ENCODE data around the gene RANGAP1.

Gene RANGAP1

DNA sequence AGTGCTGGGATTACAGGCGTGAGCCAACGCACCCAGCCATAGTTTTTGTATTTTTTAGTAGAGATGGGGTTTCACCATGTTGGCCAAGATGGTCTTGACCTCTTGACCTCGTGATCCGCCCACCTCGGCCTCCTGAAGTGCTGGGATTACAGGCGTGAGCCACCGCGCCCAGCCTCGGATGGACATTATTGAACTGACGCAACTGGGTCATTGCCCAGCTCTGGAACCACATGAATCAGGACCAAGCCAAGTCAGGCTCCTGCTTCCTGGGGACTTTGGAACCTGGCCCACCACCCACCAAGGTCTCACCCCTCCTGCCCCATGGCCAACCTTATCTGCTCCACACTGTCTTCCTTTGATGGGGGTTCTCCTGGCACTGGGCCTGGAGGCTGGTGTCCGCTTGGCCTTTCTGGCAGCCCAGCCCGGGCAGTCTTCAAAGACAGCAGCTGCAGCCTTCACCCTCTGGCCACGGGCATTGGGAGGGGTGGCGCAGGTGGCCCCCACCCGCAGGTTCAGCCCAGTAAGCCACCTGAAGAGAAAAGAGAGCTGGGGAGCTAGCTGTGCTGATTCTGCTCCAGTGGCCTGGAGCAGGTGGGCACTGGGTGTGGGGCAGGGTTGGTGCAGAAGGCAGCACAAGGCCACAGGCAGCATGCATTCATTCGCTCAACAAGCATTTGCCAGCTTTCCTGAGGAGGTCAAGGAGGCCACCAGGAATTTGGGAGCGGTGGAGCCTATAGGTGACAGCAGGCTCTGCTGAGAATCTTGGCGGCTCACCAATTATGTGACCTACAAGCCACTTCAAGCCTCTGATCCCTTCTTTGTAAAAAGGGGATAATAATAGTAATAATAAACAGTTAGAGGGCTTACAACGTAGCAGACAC, 50.9 kb downstream of the RANGAP1 start:
- TF ChIP-seq EZH2 (IDR thresholded peaks at IDR 0.05; ENCODE audit: borderline replicate concordance, low read depth, low read length, severe bottlenecking) = no peak
- TF ChIP-seq, protein P1, sequence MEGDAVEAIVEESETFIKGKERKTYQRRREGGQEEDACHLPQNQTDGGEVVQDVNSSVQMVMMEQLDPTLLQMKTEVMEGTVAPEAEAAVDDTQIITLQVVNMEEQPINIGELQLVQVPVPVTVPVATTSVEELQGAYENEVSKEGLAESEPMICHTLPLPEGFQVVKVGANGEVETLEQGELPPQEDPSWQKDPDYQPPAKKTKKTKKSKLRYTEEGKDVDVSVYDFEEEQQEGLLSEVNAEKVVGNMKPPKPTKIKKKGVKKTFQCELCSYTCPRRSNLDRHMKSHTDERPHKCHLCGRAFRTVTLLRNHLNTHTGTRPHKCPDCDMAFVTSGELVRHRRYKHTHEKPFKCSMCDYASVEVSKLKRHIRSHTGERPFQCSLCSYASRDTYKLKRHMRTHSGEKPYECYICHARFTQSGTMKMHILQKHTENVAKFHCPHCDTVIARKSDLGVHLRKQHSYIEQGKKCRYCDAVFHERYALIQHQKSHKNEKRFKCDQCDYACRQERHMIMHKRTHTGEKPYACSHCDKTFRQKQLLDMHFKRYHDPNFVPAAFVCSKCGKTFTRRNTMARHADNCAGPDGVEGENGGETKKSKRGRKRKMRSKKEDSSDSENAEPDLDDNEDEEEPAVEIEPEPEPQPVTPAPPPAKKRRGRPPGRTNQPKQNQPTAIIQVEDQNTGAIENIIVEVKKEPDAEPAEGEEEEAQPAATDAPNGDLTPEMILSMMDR (IDR thresholded peaks at IDR 0.05; ENCODE audit: borderline replicate concordance, extremely low read depth, low read length, poor library complexity, severe bottlenecking) = no peak
- Histone ChIP-seq H3K79me2 (ENCODE audit: insufficient read depth, low read length) (no peaks in the 10 kb centered on the region), H3K27ac (ENCODE audit: low read length) (no peak overlapping the region)

DNA sequence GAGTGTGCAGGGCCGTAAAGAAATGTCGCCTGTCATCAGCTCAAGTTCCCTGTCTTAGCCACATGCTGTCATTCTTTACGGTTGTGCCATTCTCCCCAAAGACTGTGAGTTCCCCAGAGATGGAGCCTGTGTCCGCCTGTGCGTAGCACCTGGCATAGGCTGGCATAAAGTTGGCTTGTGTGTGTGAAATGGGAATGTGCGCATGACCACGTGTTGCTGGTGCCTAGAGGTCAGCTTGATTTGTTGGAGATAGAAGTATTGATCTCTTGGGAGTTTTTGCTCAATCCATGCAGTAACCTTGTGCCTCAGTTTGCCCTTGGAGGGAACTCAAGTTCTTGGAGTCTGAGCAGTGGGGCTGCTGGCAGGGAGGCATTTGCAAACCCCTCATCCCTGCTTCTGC, 54.6 kb downstream of the RANGAP1 start:
- ATAC-seq (ENCODE audit: insufficient read depth, low read depth) (no peak; the same call in 2 of the 3 replicates), DNase-seq (no peak)
- no peaks in the 10 kb centered on the region for H3K9me3 ChIP-seq (ENCODE audit: insufficient read depth, low read length, severe bottlenecking)
- no peaks in the 10 kb centered on the region for H3K27me3 ChIP-seq (ENCODE audit: insufficient read depth, low read length, poor library complexity)
- no peak overlapping the region for H3K4me2 ChIP-seq (ENCODE audit: insufficient read depth, low read length)
- H4K20me1 ChIP-seq (ENCODE audit: insufficient read depth, low read length) = no peaks in the 10 kb centered on the region
- no peaks in the 10 kb centered on the region for H3K79me2 ChIP-seq (ENCODE audit: insufficient read depth, low read length)
- H3K4me1 ChIP-seq (ENCODE audit: insufficient read depth, low read length) = no peaks in the 10 kb centered on the region
- H2AFZ ChIP-seq (ENCODE audit: low read depth, low read length) = no peak overlapping the region
- peaks cover 36% of the 10 kb centered on the region for H3K36me3 ChIP-seq (ENCODE audit: insufficient read depth, low read length)
- TF ChIP-seq, protein P1 (IDR thresholded peaks at IDR 0.05; ENCODE audit: borderline replicate concordance, extremely low read depth, low read length, poor library complexity, severe bottlenecking) = no peak
- no peak for TF ChIP-seq EZH2 (IDR thresholded peaks at IDR 0.05; ENCODE audit: borderline replicate concordance, low read depth, low read length, severe bottlenecking)
- H3K4me3 ChIP-seq (ENCODE audit: low read depth in 1 of 2, low read length in 2 of 2) = no peak overlapping the region
- no peak overlapping the region for H3K9ac ChIP-seq (ENCODE audit: low read depth, low read length)
- H3K27ac ChIP-seq (ENCODE audit: low read length) = no peak overlapping the region

More for the DNA sequence above, 50.9 kb downstream of the RANGAP1 start:
- no peaks in the 10 kb centered on the region for H4K20me1 ChIP-seq (ENCODE audit: insufficient read depth, low read length)
- H3K9ac ChIP-seq (ENCODE audit: low read depth, low read length) = no peak overlapping the region
- peaks cover 6% of the 10 kb centered on the region for H3K27me3 ChIP-seq (ENCODE audit: insufficient read depth, low read length, poor library complexity)
- no peak overlapping the region for H2AFZ ChIP-seq (ENCODE audit: low read depth, low read length)
- DNase-seq (no peak), ATAC-seq (ENCODE audit: insufficient read depth, low read depth) (no peak)
- H3K9me3 ChIP-seq (ENCODE audit: insufficient read depth, low read length, severe bottlenecking) = no peaks in the 10 kb centered on the region
- H3K4me2 ChIP-seq (ENCODE audit: insufficient read depth, low read length) = no peak overlapping the region
- H3K4me1 ChIP-seq (ENCODE audit: insufficient read depth, low read length) = peaks cover 15% of the 10 kb centered on the region
- H3K36me3 ChIP-seq (ENCODE audit: insufficient read depth, low read length) = peaks cover 12% of the 10 kb centered on the region; the same call in 1 of the 2 replicates
- no peak overlapping the region for H3K4me3 ChIP-seq (ENCODE audit: low read depth in 1 of 2, low read length in 2 of 2)

DNA sequence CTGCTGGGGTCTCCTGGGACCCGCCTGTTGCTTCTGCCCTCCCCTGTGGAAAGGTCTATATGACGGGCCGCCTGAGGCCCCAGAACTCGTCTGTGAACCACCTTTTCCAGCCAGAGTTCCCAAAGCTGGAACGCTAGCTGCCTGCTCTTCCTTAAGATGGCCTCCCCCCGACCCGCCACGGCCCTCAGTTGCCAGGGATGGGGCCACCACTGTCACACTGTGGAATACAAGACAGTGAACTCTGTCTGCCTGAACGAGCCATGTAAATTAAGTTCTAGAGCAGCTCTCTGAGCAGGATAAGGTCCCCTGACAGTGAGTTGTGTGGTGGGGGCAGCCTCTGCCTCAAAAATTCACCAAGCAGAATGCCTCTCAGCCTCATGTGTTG, 55.6 kb downstream of the RANGAP1 start:
- Histone ChIP-seq H2AFZ (ENCODE audit: low read depth, low read length) (no peak overlapping the region), H3K36me3 (ENCODE audit: insufficient read depth, low read length) (peaks cover 45% of the 10 kb centered on the region), H3K9ac (ENCODE audit: low read depth, low read length) (no peak overlapping the region), H3K79me2 (ENCODE audit: insufficient read depth, low read length) (no peaks in the 10 kb centered on the region), H3K9me3 (ENCODE audit: insufficient read depth, low read length, severe bottlenecking) (no peaks in the 10 kb centered on the region), H3K27me3 (ENCODE audit: insufficient read depth, low read length, poor library complexity) (no peaks in the 10 kb centered on the region), H4K20me1 (ENCODE audit: insufficient read depth, low read length) (no peaks in the 10 kb centered on the region), H3K4me2 (ENCODE audit: insufficient read depth, low read length) (no peak overlapping the region), H3K27ac (ENCODE audit: low read length) (no peak overlapping the region), H3K4me1 (ENCODE audit: insufficient read depth, low read length) (no peaks in the 10 kb centered on the region), H3K4me3 (ENCODE audit: low read depth in 1 of 2, low read length in 2 of 2) (no peak overlapping the region)
- TF ChIP-seq EZH2 (IDR thresholded peaks at IDR 0.05; ENCODE audit: borderline replicate concordance, low read depth, low read length, severe bottlenecking) = no peak
- TF ChIP-seq, protein P1 (IDR thresholded peaks at IDR 0.05; ENCODE audit: borderline replicate concordance, extremely low read depth, low read length, poor library complexity, severe bottlenecking) = no peak
- DNase-seq (no peak), ATAC-seq (ENCODE audit: insufficient read depth, low read depth) (no peak)

Data from DND-41 (cell line).